AG09309 (cell line): Measurements from ENCODE around the gene JAZF1.

Experiments
- DNase-seq: peaks from one replicate; pipeline ENCODE4 v3.0.0-alpha.2; 2010; ENCODE audit warnings: low read depth
- H3K4me3 ChIP-seq: 2 replicates; pipeline ENCODE4 v1.5.1; 2011; ENCODE audit warnings: mild to moderate bottlenecking, low read depth, low read length, moderate library complexity; ENCODE audit not compliant: control insufficient read depth
- CTCF ChIP-seq: IDR thresholded peaks from 2 replicates; pipeline ENCODE4 v1.5.1; 2011; ENCODE audit warnings: mild to moderate bottlenecking, low read depth, low read length, inconsistent platforms; ENCODE audit not compliant: insufficient read depth, control insufficient read depth; ENCODE audit errors: missing control alignments

The JAZF1 gene

GRCh38 chr7:28006491-28006890 lies 174.1 kb downstream of the JAZF1 start:
- no peak for TF ChIP-seq CTCF
- H3K4me3 ChIP-seq, result no peak overlapping the region
- no peak for DNase-seq

- no peak for TF ChIP-seq CTCF
- H3K4me3 ChIP-seq, result no peak overlapping the region
- no peak for DNase-seq
Observed at GRCh38 chr7:28005847-28006231, 174.8 kb downstream of the JAZF1 start.

- no peak for TF ChIP-seq CTCF
- no peak for DNase-seq
- H3K4me3 ChIP-seq, result no peak overlapping the region
Observed at GRCh38 chr7:28005075-28005846, 175.3 kb downstream of the JAZF1 start.

- TF ChIP-seq CTCF, result no peak
- no peak overlapping the region for H3K4me3 ChIP-seq
- DNase-seq, result no peak
Observed at GRCh38 chr7:28003408-28003807, 177.2 kb downstream of the JAZF1 start.

- no peak overlapping the region for H3K4me3 ChIP-seq
- TF ChIP-seq CTCF, result no peak
- DNase-seq, result no peak
Observed at GRCh38 chr7:28002638-28003037, 178.0 kb downstream of the JAZF1 start.

- DNase-seq, result no peak
- H3K4me3 ChIP-seq, result no peak overlapping the region
- TF ChIP-seq CTCF, result no peak
Observed at GRCh38 chr7:28001896-28002295, 178.7 kb downstream of the JAZF1 start.

GRCh38 chr7:27999829-28000228 lies 180.8 kb downstream of the JAZF1 start:
- DNase-seq, result no peak
- no peak overlapping the region for H3K4me3 ChIP-seq
- TF ChIP-seq CTCF, result no peak
